B cell (primary cell): Measurements from ENCODE around the gene C19orf53. TPM values are rescaled to one million over a fixed set of nuclear protein-coding genes. Genes with fewer than 3 reads are reported as not detected.

Source experiments
- ATAC-seq: fragments of 200-7000 bp; cut with Tn5 transposase; one replicate; pipeline ENCODE4 v1.10.0; 2021; ENCODE audit warnings: low read depth, mild to moderate bottlenecking, moderate number of reproducible peaks, moderate library complexity
- CTCF ChIA-PET: fragments of 350-600 bp; sonication (Branson Sonifier 250); formaldehyde crosslinking; loops from one replicate; lab custom pipeline; 2021; ENCODE audit warnings: antibody characterized with exemption, inconsistent platforms; lab: Charles Lee
- POLR2A ChIA-PET: fragments of 350-600 bp; sonication (Branson Sonifier 250); formaldehyde crosslinking; loops from one replicate; lab custom pipeline; 2021; ENCODE audit warnings: antibody characterized with exemption; lab: Charles Lee
- DNase-seq: peaks from one replicate; pipeline ENCODE4 v3.0.0; 2013
- H2AFZ ChIP-seq: 2 replicates; pipeline ENCODE4 v1.6.1; 2012; ENCODE audit warnings: mild to moderate bottlenecking, low read depth, low read length; ENCODE audit not compliant: insufficient read depth, poor library complexity, severe bottlenecking
- H3K27ac ChIP-seq, 2 donors: 1 replicate in 1 of 2; 2 replicates in 1 of 2; pipeline ENCODE4 v1.5.1; 2012 to 2013; ENCODE audit warnings: low read length in 2 of 2, mild to moderate bottlenecking in 2 of 2, moderate library complexity in 1 of 2
- H3K27me3 ChIP-seq, 4 experiments: fragments of 200-600 bp in 1 of 4; sonication (generic) in 1 of 4; replicated peaks in 1 of 4; 1 replicate in 2 of 4; 2 replicates in 2 of 4; pipeline versions ENCODE4 v1.6.1 to v1.7.0; 2013 to 2016; ENCODE audit warnings: low read length in 3 of 4, mild to moderate bottlenecking in 2 of 4, mixed read lengths in 1 of 4, moderate library complexity in 1 of 4; ENCODE audit not compliant: insufficient read depth in 4 of 4, control insufficient read depth in 3 of 4; ENCODE audit errors: control extremely low read depth in 1 of 4
- H3K36me3 ChIP-seq, 2 experiments: replicated peaks in 1 of 2; 1 replicate in 1 of 2; 2 replicates in 1 of 2; pipeline versions ENCODE4 v1.6.1 to v1.7.1; 2013; ENCODE audit warnings: low read length in 1 of 2; ENCODE audit not compliant: insufficient read depth in 2 of 2, control insufficient read depth in 1 of 2; ENCODE audit errors: control extremely low read depth in 1 of 2, extremely low read depth in 1 of 2
- H3K4me1 ChIP-seq, 2 donors: fragments of 200-600 bp in 1 of 2; sonication (generic) in 1 of 2; 1 replicate in 1 of 2; 2 replicates in 1 of 2; pipeline versions ENCODE4 v1.5.1 to v1.6.1; 2013 to 2017; ENCODE audit warnings: low read length in 2 of 2; ENCODE audit not compliant: control insufficient read depth in 2 of 2, insufficient read depth in 2 of 2
- H3K4me2 ChIP-seq: replicated peaks from 2 replicates; pipeline ENCODE3; 2012; ENCODE audit warnings: mild to moderate bottlenecking, low read depth, low read length; ENCODE audit not compliant: poor library complexity, severe bottlenecking
- H3K4me3 ChIP-seq, 5 experiments: fragments of 200-600 bp in 1 of 5; sonication (generic) in 1 of 5; 1 replicate in 3 of 5; 2 replicates in 2 of 5; pipeline versions ENCODE4 v1.5.1 to v1.7.0; 2011 to 2016; ENCODE audit warnings: low read length in 4 of 5, mild to moderate bottlenecking in 4 of 5, low read depth in 2 of 5, control low read depth in 1 of 5, moderate library complexity in 1 of 5; ENCODE audit not compliant: insufficient read depth in 1 of 5; ENCODE audit errors: control extremely low read depth in 1 of 5, extremely low read depth in 1 of 5
- H3K79me2 ChIP-seq: fragments of 200-600 bp; sonication (generic); one replicate; pipeline ENCODE4 v1.6.0; 2016; ENCODE audit warnings: low read length; ENCODE audit not compliant: control insufficient read depth, insufficient read depth
- H3K9ac ChIP-seq: fragments of 200-600 bp; sonication (generic); 2 replicates; pipeline ENCODE4 v1.6.1; 2017; ENCODE audit warnings: mild to moderate bottlenecking, low read length, moderate library complexity
- H3K9me3 ChIP-seq, 3 donors: one replicate each; pipeline versions ENCODE4 v1.6.1 to v1.7.1; 2013; ENCODE audit warnings: low read length in 2 of 3; ENCODE audit not compliant: control insufficient read depth in 2 of 3, insufficient read depth in 1 of 3; ENCODE audit errors: control extremely low read depth in 1 of 3
- H4K20me1 ChIP-seq: 2 replicates; pipeline ENCODE4 v1.6.0; 2012; ENCODE audit warnings: mild to moderate bottlenecking, low read length; ENCODE audit not compliant: insufficient read depth, control insufficient read depth, poor library complexity, severe bottlenecking
- H3K27ac Mint-ChIP-seq: one replicate; pipeline ENCODE4 v1.8.0; 2021; ENCODE audit warnings: mixed read lengths
- H3K27me3 Mint-ChIP-seq: one replicate; pipeline ENCODE4 v1.8.0; 2021; ENCODE audit warnings: mixed read lengths
- H3K4me1 Mint-ChIP-seq: one replicate; pipeline ENCODE4 v1.8.0; 2021; ENCODE audit warnings: mixed read lengths
- H3K4me3 Mint-ChIP-seq: one replicate; pipeline ENCODE4 v1.8.0; 2021; ENCODE audit warnings: mixed read lengths
- H3K9me3 Mint-ChIP-seq: one replicate; pipeline ENCODE4 v1.8.0; 2022; ENCODE audit warnings: mixed read lengths; ENCODE audit not compliant: insufficient read depth
- EZH2 ChIP-seq: IDR thresholded peaks from 2 replicates; pipeline ENCODE4 v1.6.1; 2012; ENCODE audit warnings: borderline replicate concordance, low read depth, mild to moderate bottlenecking, moderate library complexity, low read length; ENCODE audit not compliant: insufficient read depth, poor library complexity, severe bottlenecking
- WGBS: methylation state at CpG from one replicate; pipeline ENCODE4 v1.1.5; 2013; ENCODE audit warnings: missing lambda C conversion rate; ENCODE audit not compliant: insufficient coverage; 5-methylcytosine and 5-hydroxymethylcytosine counted together
- intact Hi-C: fragments of 100-400 bp; cut with micrococcal nuclease; formaldehyde crosslinking; loops from one replicate; pipeline ENCODE4 v1.10.0; 2022
- polyA plus RNA-seq: library from polyadenylated mRNA; depleted of rRNA; stranded (reverse); fragments of >200 nt; gene quantifications from 2 replicates; pipeline ENCODE4 v1.2.3, GENCODE V29; 2012
- total RNA-seq, 2 donors: library from RNA; stranded (reverse); fragments of 120-200 nt in 1 of 2; gene quantifications; 1 replicate in 1 of 2; 2 replicates in 1 of 2; pipeline versions ENCODE4 v1.2.3 to v1.2.4, GENCODE V29; 2013 to 2022
- TF ChIP-seq, protein P1 (sequence below): fragments of 200-600 bp; IDR thresholded peaks from one replicate; pipeline ENCODE4 v1.8.0; 2022; ENCODE audit warnings: antibody characterized with exemption, mild to moderate bottlenecking

The C19orf53 gene
- total and polyA plus RNA-seq, 2 donors (not counting 1 experiment from before 2014, with no cell fraction given), result 62.5 to 110 TPM

DNA sequence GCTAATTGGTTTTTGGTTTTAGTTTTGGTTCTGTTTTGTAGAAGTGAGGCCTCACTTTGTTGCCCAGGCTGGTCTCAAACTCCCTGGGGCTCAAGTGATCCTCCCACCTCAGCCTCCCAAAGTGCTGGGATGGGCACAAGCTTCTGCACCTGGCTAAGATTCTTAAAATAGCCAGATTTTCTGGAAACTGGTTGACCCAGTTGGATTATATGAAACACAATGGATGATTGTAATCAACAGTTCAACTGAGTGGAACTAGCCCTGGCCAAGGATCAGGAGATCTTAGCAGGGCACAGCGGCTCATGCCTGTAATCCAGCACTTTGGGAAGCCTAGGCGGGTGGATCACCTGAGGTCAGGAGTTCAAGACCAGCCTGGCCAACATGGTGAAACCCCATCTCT is 39.5 kb upstream of the C19orf53 start:
- H3K4me1 ChIP-seq, result peaks cover 6 to 22% of the 10 kb centered on the region in 2 donors
- Mint-ChIP-seq H3K27me3 (no peaks in the 10 kb centered on the region), H3K4me1 (peaks cover 16% of the 10 kb centered on the region), H3K27ac (no peak overlapping the region), H3K4me3 (no peak overlapping the region), H3K9me3 (no peaks in the 10 kb centered on the region)
- TF ChIP-seq, protein P1, sequence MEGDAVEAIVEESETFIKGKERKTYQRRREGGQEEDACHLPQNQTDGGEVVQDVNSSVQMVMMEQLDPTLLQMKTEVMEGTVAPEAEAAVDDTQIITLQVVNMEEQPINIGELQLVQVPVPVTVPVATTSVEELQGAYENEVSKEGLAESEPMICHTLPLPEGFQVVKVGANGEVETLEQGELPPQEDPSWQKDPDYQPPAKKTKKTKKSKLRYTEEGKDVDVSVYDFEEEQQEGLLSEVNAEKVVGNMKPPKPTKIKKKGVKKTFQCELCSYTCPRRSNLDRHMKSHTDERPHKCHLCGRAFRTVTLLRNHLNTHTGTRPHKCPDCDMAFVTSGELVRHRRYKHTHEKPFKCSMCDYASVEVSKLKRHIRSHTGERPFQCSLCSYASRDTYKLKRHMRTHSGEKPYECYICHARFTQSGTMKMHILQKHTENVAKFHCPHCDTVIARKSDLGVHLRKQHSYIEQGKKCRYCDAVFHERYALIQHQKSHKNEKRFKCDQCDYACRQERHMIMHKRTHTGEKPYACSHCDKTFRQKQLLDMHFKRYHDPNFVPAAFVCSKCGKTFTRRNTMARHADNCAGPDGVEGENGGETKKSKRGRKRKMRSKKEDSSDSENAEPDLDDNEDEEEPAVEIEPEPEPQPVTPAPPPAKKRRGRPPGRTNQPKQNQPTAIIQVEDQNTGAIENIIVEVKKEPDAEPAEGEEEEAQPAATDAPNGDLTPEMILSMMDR, result no peak
- TF ChIP-seq EZH2, result no peak
- no peaks in the 10 kb centered on the region for H4K20me1 ChIP-seq
- DNase-seq (no peak), ATAC-seq (no peak)
- 100% methylated on average over 2 of the region's 2 CpGs for WGBS
- intact Hi-C loops, result no loop called here
- H2AFZ ChIP-seq, result no peak overlapping the region
- no peak overlapping the region for H3K9ac ChIP-seq
- CTCF ChIA-PET, result interaction anchor here (1.4 kb wide), 1 partner anchor 13 kb away, joined by 3 read pairs; a partner anchor contains a TSS
- peaks cover 3% of the 10 kb centered on the region for H3K79me2 ChIP-seq
- no peak overlapping the region for H3K27ac ChIP-seq
- H3K4me2 ChIP-seq, result no peak overlapping the region
- H3K9me3 ChIP-seq, result no peaks in the 10 kb centered on the region
- H3K36me3 ChIP-seq, result no peaks in the 10 kb centered on the region
- POLR2A ChIA-PET, result interaction anchor here (0.7 kb wide), 2 partner anchors 40 to 99 kb away, joined by 4 to 5 read pairs; no protein-coding TSS in a partner anchor
- H3K4me3 ChIP-seq, result no peak overlapping the region
- no peaks in the 10 kb centered on the region for H3K27me3 ChIP-seq

DNA sequence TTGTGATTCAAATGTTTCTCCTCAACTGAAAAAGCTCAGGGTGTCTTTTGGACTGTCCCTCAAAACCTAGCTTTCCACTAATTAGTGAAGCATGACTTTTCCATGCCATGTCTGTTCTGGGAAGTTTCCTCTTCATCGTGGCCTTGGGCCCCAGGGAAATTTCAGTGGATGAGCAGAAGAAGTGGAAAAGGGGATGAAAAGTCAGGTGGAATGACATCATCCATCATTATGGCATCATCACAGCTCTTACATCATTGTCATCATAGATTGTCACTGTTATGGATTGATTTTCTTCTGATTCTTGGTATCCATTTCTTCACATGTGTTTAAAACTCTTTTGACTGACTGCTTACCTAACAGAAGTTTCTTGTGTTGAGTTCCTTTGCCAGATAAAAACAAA is 36.2 kb upstream of the C19orf53 start:
- Histone ChIP-seq H3K4me2 (no peak overlapping the region), H3K27ac (no peak overlapping the region), H4K20me1 (no peaks in the 10 kb centered on the region), H2AFZ (no peak overlapping the region), H3K4me3 (no peak overlapping the region), H3K4me1 (no peaks in the 10 kb centered on the region), H3K79me2 (no peaks in the 10 kb centered on the region), H3K9me3 (no peaks in the 10 kb centered on the region), H3K9ac (no peak overlapping the region), H3K36me3 (no peaks in the 10 kb centered on the region), H3K27me3 (no peaks in the 10 kb centered on the region)
- no peak overlapping the region for H3K4me3 Mint-ChIP-seq
- H3K9me3 Mint-ChIP-seq, result no peaks in the 10 kb centered on the region
- WGBS, result no CpG with 5 or more reads among the region's 1 CpG
- intact Hi-C loops, result no loop called here
- TF ChIP-seq EZH2, result no peak
- TF ChIP-seq, protein P1, result no peak
- H3K27me3 Mint-ChIP-seq, result no peaks in the 10 kb centered on the region
- H3K27ac Mint-ChIP-seq, result no peak overlapping the region
- DNase-seq (no peak), ATAC-seq (no peak)
- H3K4me1 Mint-ChIP-seq, result no peaks in the 10 kb centered on the region
- ChIA-PET CTCF (interaction anchor here (0.6 to 0.8 kb wide), 2 partner anchors 124 to 125 kb away, joined by 3 read pairs; no protein-coding TSS in a partner anchor), POLR2A (no interaction called here)
